B cell (primary cell): ENCODE data around the gene TTC34. TPM values are rescaled to one million over a fixed set of nuclear protein-coding genes. Genes with fewer than 3 reads are reported as not detected.
"Not testable (repeated sequence)": the region's sequence is repeated elsewhere in the genome, so short reads cannot be mapped to it uniquely, and the experiment has no call there.

Experiments used
- ATAC-seq: fragments of 200-7000 bp; cut with Tn5 transposase; one replicate; pipeline ENCODE4 v1.10.0; 2021; ENCODE audit warnings: low read depth, mild to moderate bottlenecking, moderate number of reproducible peaks, moderate library complexity
- CTCF ChIA-PET: fragments of 350-600 bp; sonication (Branson Sonifier 250); formaldehyde crosslinking; loops from one replicate; lab custom pipeline; 2021; ENCODE audit warnings: antibody characterized with exemption, inconsistent platforms; lab: Charles Lee
- POLR2A ChIA-PET: fragments of 350-600 bp; sonication (Branson Sonifier 250); formaldehyde crosslinking; loops from one replicate; lab custom pipeline; 2021; ENCODE audit warnings: antibody characterized with exemption; lab: Charles Lee
- DNase-seq: peaks from one replicate; pipeline ENCODE4 v3.0.0; 2013
- H2AFZ ChIP-seq: 2 replicates; pipeline ENCODE4 v1.6.1; 2012; ENCODE audit warnings: mild to moderate bottlenecking, low read depth, low read length; ENCODE audit not compliant: insufficient read depth, poor library complexity, severe bottlenecking
- H3K27ac ChIP-seq, 2 donors: 1 replicate in 1 of 2; 2 replicates in 1 of 2; pipeline ENCODE4 v1.5.1; 2012 to 2013; ENCODE audit warnings: low read length in 2 of 2, mild to moderate bottlenecking in 2 of 2, moderate library complexity in 1 of 2
- H3K27me3 ChIP-seq, 4 experiments: fragments of 200-600 bp in 1 of 4; sonication (generic) in 1 of 4; replicated peaks in 1 of 4; 1 replicate in 2 of 4; 2 replicates in 2 of 4; pipeline versions ENCODE4 v1.6.1 to v1.7.0; 2013 to 2016; ENCODE audit warnings: low read length in 3 of 4, mild to moderate bottlenecking in 2 of 4, mixed read lengths in 1 of 4, moderate library complexity in 1 of 4; ENCODE audit not compliant: insufficient read depth in 4 of 4, control insufficient read depth in 3 of 4; ENCODE audit errors: control extremely low read depth in 1 of 4
- H3K36me3 ChIP-seq, 2 experiments: replicated peaks in 1 of 2; 1 replicate in 1 of 2; 2 replicates in 1 of 2; pipeline versions ENCODE4 v1.6.1 to v1.7.1; 2013; ENCODE audit warnings: low read length in 1 of 2; ENCODE audit not compliant: insufficient read depth in 2 of 2, control insufficient read depth in 1 of 2; ENCODE audit errors: control extremely low read depth in 1 of 2, extremely low read depth in 1 of 2
- H3K4me1 ChIP-seq, 2 donors: fragments of 200-600 bp in 1 of 2; sonication (generic) in 1 of 2; 1 replicate in 1 of 2; 2 replicates in 1 of 2; pipeline versions ENCODE4 v1.5.1 to v1.6.1; 2013 to 2017; ENCODE audit warnings: low read length in 2 of 2; ENCODE audit not compliant: control insufficient read depth in 2 of 2, insufficient read depth in 2 of 2
- H3K4me2 ChIP-seq: replicated peaks from 2 replicates; pipeline ENCODE3; 2012; ENCODE audit warnings: mild to moderate bottlenecking, low read depth, low read length; ENCODE audit not compliant: poor library complexity, severe bottlenecking
- H3K4me3 ChIP-seq, 5 experiments: fragments of 200-600 bp in 1 of 5; sonication (generic) in 1 of 5; 1 replicate in 3 of 5; 2 replicates in 2 of 5; pipeline versions ENCODE4 v1.5.1 to v1.7.0; 2011 to 2016; ENCODE audit warnings: low read length in 4 of 5, mild to moderate bottlenecking in 4 of 5, low read depth in 2 of 5, control low read depth in 1 of 5, moderate library complexity in 1 of 5; ENCODE audit not compliant: insufficient read depth in 1 of 5; ENCODE audit errors: control extremely low read depth in 1 of 5, extremely low read depth in 1 of 5
- H3K79me2 ChIP-seq: fragments of 200-600 bp; sonication (generic); one replicate; pipeline ENCODE4 v1.6.0; 2016; ENCODE audit warnings: low read length; ENCODE audit not compliant: control insufficient read depth, insufficient read depth
- H3K9ac ChIP-seq: fragments of 200-600 bp; sonication (generic); 2 replicates; pipeline ENCODE4 v1.6.1; 2017; ENCODE audit warnings: mild to moderate bottlenecking, low read length, moderate library complexity
- H3K9me3 ChIP-seq, 3 donors: one replicate each; pipeline versions ENCODE4 v1.6.1 to v1.7.1; 2013; ENCODE audit warnings: low read length in 2 of 3; ENCODE audit not compliant: control insufficient read depth in 2 of 3, insufficient read depth in 1 of 3; ENCODE audit errors: control extremely low read depth in 1 of 3
- H4K20me1 ChIP-seq: 2 replicates; pipeline ENCODE4 v1.6.0; 2012; ENCODE audit warnings: mild to moderate bottlenecking, low read length; ENCODE audit not compliant: insufficient read depth, control insufficient read depth, poor library complexity, severe bottlenecking
- H3K27ac Mint-ChIP-seq: one replicate; pipeline ENCODE4 v1.8.0; 2021; ENCODE audit warnings: mixed read lengths
- H3K27me3 Mint-ChIP-seq: one replicate; pipeline ENCODE4 v1.8.0; 2021; ENCODE audit warnings: mixed read lengths
- H3K4me1 Mint-ChIP-seq: one replicate; pipeline ENCODE4 v1.8.0; 2021; ENCODE audit warnings: mixed read lengths
- H3K4me3 Mint-ChIP-seq: one replicate; pipeline ENCODE4 v1.8.0; 2021; ENCODE audit warnings: mixed read lengths
- H3K9me3 Mint-ChIP-seq: one replicate; pipeline ENCODE4 v1.8.0; 2022; ENCODE audit warnings: mixed read lengths; ENCODE audit not compliant: insufficient read depth
- WGBS: methylation state at CpG from one replicate; pipeline ENCODE4 v1.1.5; 2013; ENCODE audit warnings: missing lambda C conversion rate; ENCODE audit not compliant: insufficient coverage; 5-methylcytosine and 5-hydroxymethylcytosine counted together
- intact Hi-C: fragments of 100-400 bp; cut with micrococcal nuclease; formaldehyde crosslinking; loops from one replicate; pipeline ENCODE4 v1.10.0; 2022
- polyA plus RNA-seq: library from polyadenylated mRNA; depleted of rRNA; stranded (reverse); fragments of >200 nt; gene quantifications from 2 replicates; pipeline ENCODE4 v1.2.3, GENCODE V29; 2012
- total RNA-seq, 2 donors: library from RNA; stranded (reverse); fragments of 120-200 nt in 1 of 2; gene quantifications; 1 replicate in 1 of 2; 2 replicates in 1 of 2; pipeline versions ENCODE4 v1.2.3 to v1.2.4, GENCODE V29; 2013 to 2022

TTC34 gene
- total and polyA plus RNA-seq, 2 donors (not counting 1 experiment from before 2014, with no cell fraction given) = 2.1 to 8.1 TPM

- CTCF ChIA-PET, H3K36me3 ChIP-seq, H3K27me3 ChIP-seq, H3K9me3 Mint-ChIP-seq, H3K4me3 Mint-ChIP-seq, H2AFZ ChIP-seq, DNase-seq, H3K27ac ChIP-seq, H3K4me1 Mint-ChIP-seq, ATAC-seq, H3K4me1 ChIP-seq, H3K9ac ChIP-seq, H3K4me2 ChIP-seq, H3K79me2 ChIP-seq, H3K4me3 ChIP-seq, H3K27me3 Mint-ChIP-seq, H4K20me1 ChIP-seq, H3K9me3 ChIP-seq, intact Hi-C loops, H3K27ac Mint-ChIP-seq, POLR2A ChIA-PET: not testable (repeated sequence)
- 62% methylated on average over 7 of the region's 13 CpGs for WGBS
Observed at GRCh38 chr1:2759433-2759832, 42.1 kb downstream of the TTC34 start.

- H3K4me3 Mint-ChIP-seq, H3K4me2 ChIP-seq, H3K9ac ChIP-seq, H3K9me3 Mint-ChIP-seq, POLR2A ChIA-PET, H3K9me3 ChIP-seq, CTCF ChIA-PET, H3K27ac Mint-ChIP-seq, H3K27me3 Mint-ChIP-seq, H3K4me1 Mint-ChIP-seq, intact Hi-C loops, H4K20me1 ChIP-seq, H3K4me3 ChIP-seq, ATAC-seq, H3K27ac ChIP-seq, H3K4me1 ChIP-seq, H3K27me3 ChIP-seq, H3K36me3 ChIP-seq, H2AFZ ChIP-seq, H3K79me2 ChIP-seq, DNase-seq: not testable (repeated sequence)
- no CpG with 5 or more reads among the region's 13 CpGs for WGBS
Observed at GRCh38 chr1:2757519-2757918, 44.0 kb downstream of the TTC34 start.

GRCh38 chr1:2755426-2755825, 46.1 kb downstream of the TTC34 start:
- H3K27me3 ChIP-seq, intact Hi-C loops, H3K9me3 Mint-ChIP-seq, H3K36me3 ChIP-seq, H3K27ac Mint-ChIP-seq, H3K4me3 Mint-ChIP-seq, H3K79me2 ChIP-seq, ATAC-seq, H3K27ac ChIP-seq, DNase-seq, H3K9me3 ChIP-seq, H3K4me2 ChIP-seq, POLR2A ChIA-PET, CTCF ChIA-PET, H4K20me1 ChIP-seq, H3K9ac ChIP-seq, H2AFZ ChIP-seq, H3K27me3 Mint-ChIP-seq, H3K4me1 ChIP-seq, H3K4me1 Mint-ChIP-seq, H3K4me3 ChIP-seq: not testable (repeated sequence)
- no CpG with 5 or more reads among the region's 14 CpGs for WGBS

DNA sequence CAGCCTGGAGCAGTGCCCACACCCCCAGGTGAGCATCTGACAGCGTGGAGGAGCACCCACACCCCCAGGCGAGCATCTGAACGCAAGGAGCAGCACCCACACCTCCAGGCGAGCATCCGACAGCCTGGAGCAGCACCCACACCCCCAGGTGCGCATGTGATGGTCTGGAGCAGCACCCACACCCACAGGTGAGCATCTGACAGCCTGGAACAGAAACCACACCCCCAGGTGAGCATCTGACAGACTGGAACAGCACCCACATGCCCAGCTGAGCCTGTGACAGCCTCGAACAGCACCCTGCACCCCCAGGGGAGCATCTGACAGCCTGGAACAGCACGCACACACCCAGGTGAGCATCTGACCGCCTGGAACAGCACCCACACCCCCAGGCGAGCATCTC, 46.9 kb downstream of the TTC34 start:
- H3K4me3 Mint-ChIP-seq, DNase-seq: not testable (repeated sequence)
- no CpG with 5 or more reads among the region's 10 CpGs for WGBS

More for the DNA sequence above, 46.9 kb downstream of the TTC34 start:
- H3K4me1 ChIP-seq, H4K20me1 ChIP-seq, POLR2A ChIA-PET, H3K9ac ChIP-seq, H3K27me3 ChIP-seq, ATAC-seq, H3K79me2 ChIP-seq, H2AFZ ChIP-seq, H3K4me3 ChIP-seq, H3K36me3 ChIP-seq, intact Hi-C loops, H3K27ac Mint-ChIP-seq, H3K4me2 ChIP-seq, H3K9me3 Mint-ChIP-seq, H3K9me3 ChIP-seq, CTCF ChIA-PET, H3K27ac ChIP-seq, H3K4me1 Mint-ChIP-seq, H3K27me3 Mint-ChIP-seq: not testable (repeated sequence)
